GM12892 (cell line): ENCODE measurements around the gene STEAP2.

Experiments
- DNase-seq: peaks from one replicate; pipeline ENCODE4 v3.0.0; 2011; ENCODE audit not compliant: insufficient read length
- FAIRE-seq: peaks from 2 replicates; lab custom pipeline; 2011; peaks lifted over from hg19 to GRCh38; lab: Jason Lieb, UNC
- POLR2A ChIP-seq: IDR thresholded peaks from 2 replicates; pipeline ENCODE4 v1.6.1; 2011; ENCODE audit warnings: low read depth, low read length, control low read depth
- POLR2AphosphoS5 ChIP-seq: IDR thresholded peaks from 2 replicates; pipeline ENCODE4 v1.6.1; 2011; ENCODE audit warnings: low read depth, low read length, control low read depth
- TAF1 ChIP-seq: IDR thresholded peaks from 2 replicates; pipeline ENCODE4 v1.6.1; 2011; ENCODE audit warnings: low read depth, mild to moderate bottlenecking, control low read depth, low read length, borderline replicate concordance

Gene STEAP2

DNA sequence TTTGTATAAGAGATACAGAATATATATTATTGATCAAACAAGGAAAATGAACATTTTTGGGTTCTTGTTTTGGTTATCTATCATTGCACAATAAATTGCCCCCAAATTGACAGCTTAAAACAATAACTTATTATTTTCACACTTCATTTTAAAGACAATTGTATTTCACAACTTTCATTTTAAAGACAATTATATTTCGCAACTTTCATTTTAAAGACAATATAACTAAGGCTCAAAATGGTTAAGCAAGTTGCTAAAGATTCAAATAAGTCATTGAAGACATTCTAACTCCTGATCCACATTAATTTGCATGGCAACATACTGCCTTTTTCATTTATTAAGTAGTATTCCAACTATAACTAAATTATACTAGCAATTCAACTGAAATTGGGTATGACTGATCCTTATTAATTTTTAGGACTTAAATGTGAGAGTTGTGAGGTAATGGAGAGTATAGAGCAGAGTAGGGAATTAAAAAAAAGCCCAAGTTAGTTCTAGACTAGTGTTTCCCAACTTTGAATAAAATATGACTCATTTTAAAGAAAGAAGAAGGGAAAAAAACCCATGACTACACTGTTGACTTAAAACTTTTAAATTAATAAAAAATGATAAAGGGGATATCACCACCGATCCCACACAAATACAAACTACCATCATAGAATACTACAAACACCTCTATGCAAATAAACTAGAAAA, 9.9 kb upstream of the STEAP2 start:
- FAIRE-seq: no peak
- no peak for TF ChIP-seq TAF1
- no peak for TF ChIP-seq POLR2AphosphoS5
- no peak for TF ChIP-seq POLR2A

DNA sequence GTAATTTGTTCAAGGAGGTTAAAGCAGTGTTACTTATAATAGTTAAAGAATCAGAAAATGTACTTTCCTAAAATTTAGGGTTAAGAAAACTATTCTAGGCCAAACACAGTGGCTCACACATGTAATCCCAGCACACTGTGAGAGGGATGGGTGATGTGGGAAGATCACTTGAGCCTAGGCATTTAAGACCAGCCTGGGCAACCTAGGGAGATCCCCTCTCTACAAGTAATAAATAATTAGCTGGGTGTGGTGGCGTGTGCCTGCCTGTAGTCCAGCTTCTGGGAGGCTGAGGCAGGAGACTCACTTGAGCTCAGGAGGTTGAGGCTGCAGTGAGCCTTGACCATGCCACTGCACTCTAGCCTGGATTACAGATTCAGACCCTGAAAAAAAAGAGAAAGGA, 3.6 kb upstream of the STEAP2 start:
- TF ChIP-seq POLR2A: no peak
- TF ChIP-seq TAF1: no peak
- TF ChIP-seq POLR2AphosphoS5: no peak
- no peak for DNase-seq
- FAIRE-seq: no peak

More for the DNA sequence above, 9.9 kb upstream of the STEAP2 start:
- no peak for DNase-seq

DNA sequence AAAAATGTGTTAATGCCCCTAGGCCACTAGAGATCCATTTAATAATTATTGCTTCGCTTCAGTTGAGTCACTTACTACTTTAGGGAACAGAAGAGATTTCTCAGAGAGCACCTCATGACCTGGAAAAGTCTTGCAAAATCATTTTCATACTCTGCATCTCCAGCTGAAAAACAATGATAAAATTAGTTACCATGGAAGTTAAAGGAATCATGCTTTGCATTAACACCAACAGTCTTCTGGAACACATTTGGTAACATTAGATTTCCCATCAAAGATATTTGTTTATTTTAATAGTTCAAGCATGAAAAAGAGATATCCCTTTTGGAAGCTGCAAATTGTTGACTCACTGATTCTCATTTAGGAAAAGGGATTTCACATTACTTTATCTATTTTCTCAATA, 1.8 kb upstream of the STEAP2 start:
- TF ChIP-seq POLR2A (no peak), TAF1 (no peak), POLR2AphosphoS5 (no peak)
- FAIRE-seq (no peak), DNase-seq (no peak)

DNA sequence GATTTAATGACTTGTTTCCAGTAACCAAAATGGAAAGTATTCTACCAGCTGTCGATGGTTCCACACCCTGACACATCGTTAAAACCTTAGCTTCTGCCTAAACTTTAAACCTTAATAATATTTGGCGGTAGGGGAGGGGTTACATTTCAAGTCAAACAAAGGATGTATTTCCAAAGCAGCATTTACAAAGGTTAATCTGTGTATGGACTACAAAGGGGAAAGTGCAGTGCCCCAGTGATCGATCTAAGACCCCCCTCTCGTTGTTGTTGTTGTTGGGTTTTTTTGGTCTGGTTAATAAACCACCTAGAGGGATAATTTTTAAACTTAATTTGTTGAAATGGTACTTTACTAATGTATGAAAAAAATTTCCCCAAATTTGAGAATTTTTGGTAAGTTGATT, 1.1 kb upstream of the STEAP2 start:
- DNase-seq (no peak), FAIRE-seq (no peak)
- TF ChIP-seq TAF1: no peak
- no peak for TF ChIP-seq POLR2A
- TF ChIP-seq POLR2AphosphoS5: no peak

DNA sequence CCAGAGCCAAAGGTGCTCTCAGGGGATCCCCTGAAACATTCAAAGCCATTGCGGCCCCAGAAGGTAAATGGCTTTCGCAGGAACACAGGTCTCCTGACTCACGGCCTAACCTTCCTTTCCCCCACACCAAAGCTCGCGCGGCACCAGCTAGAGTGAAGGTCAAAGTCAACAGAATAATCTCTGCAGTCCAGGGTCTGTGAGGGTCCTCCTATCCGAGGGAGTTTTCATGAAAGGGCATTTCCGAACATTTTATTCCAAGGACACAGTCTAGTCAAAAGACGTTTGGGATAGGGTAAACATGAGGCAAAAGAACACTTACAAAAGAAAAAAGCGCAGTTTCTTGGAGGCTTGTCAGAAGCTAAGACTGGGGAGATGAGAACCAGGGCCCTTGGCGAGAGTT, 559 bp upstream of the STEAP2 start:
- TF ChIP-seq POLR2AphosphoS5 (no peak), TAF1 (no peak), POLR2A (no peak)
- FAIRE-seq: no peak

DNA sequence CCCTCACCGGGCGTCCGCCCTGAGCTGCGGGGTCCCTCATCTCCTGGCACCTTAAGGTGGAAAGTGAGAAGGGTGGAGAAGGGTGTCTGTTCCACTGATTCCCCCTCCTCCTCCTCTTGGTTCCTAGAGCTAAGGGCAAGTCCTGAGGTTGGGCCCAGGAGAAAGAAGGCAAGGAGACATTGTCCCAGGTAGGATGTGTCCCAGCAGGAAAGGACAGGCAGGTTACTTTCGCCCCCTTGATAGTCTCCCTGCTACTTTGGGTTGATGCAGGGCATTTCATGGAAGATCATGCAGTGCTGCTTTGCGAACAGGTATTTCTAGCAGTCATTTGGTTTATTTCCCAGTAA, 582 bp downstream of the STEAP2 start:
- DNase-seq (no peak), FAIRE-seq (no peak)
- TF ChIP-seq TAF1 (no peak), POLR2AphosphoS5 (no peak), POLR2A (no peak)

More for the DNA sequence above, 559 bp upstream of the STEAP2 start:
- DNase-seq: no peak

DNA sequence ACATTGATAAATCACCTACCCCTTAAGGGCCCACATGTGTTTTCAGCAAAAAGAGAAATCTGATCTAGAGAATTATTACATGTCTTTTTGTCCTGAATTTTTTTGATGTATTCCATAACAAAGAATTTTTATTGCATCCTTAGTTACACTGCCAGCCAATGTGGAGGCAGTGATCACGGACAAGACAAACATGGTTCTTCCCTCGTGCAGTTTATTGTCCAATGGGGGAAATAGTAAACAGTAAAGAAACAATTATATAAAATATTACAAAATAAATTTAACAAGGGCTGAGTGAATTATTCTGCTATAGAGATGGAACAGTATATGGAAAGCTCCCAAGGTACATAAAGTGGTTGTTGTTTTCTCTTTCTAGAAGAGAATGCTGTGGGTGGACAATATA, 2.0 kb downstream of the STEAP2 start:
- FAIRE-seq (no peak), DNase-seq (no peak)
- TF ChIP-seq POLR2AphosphoS5: no peak
- no peak for TF ChIP-seq TAF1
- TF ChIP-seq POLR2A: no peak

DNA sequence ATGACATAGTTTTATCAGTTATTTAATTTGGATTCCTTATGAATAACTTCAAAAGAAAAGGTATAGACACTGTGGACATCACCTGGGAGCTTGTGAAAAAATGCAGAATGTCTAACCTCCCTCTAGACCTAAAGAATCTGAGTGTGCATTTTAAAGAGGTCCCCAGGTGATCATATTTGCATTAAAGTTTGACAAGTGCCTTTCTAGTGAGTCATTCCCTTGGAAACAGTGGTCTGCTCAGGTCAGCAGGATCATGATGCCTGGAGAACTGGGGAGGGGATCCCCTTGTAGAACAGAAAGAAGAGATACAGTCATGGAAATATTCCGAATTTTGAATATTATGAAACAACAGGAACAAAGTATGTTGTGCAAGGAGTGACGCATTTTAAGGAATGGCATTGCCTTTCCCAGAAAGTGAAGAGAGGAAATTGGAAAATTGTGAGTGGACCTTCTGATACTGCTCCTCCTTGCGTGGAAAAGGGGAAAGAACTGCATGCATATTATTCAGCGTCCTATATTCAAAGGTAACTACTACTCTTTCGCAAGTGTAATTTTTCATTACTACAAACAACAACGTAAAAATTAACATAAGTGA, 4.6 kb downstream of the STEAP2 start:
- FAIRE-seq (no peak), DNase-seq (no peak)
- TF ChIP-seq POLR2A (no peak), POLR2AphosphoS5 (no peak), TAF1 (no peak)

DNA sequence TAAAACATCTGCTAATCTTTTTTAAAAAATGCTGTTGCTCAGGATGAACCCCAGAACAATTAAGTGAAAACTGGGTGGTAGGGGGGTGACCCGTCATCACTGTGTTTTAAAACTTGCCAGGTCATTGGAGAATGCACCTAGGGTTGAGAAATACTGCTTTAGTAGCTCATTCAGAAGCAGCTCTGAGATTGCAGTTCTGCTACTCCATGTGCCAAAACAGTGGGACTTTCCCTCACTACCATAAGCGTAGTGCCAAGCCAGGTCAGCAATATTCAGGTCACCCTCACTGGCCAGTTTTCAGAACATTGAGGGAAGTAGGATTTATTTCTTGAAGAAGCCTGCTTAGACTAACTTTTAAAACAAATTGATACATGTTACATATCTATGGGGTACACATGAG, 5.2 kb downstream of the STEAP2 start:
- no peak for FAIRE-seq
- TF ChIP-seq POLR2A: no peak
- TF ChIP-seq TAF1: no peak
- no peak for TF ChIP-seq POLR2AphosphoS5
- DNase-seq: no peak

DNA sequence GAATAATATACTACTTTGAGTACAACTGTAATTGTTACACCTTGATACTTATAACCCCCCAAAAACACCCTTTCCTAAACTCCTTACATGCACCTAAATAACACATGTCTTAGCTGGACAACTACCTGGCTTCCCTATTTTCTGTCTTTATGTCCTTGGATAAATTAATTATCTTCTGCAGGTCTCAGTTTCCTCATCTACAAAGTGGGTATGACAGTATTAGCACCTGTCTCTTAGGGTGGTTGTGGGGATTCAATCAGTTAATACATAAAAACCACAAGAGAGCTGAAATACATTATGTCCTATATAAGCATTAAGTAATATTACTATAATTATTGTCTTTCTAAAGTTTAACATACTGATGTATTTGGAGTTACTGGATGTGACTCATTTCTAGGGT, 10.8 kb downstream of the STEAP2 start:
- DNase-seq (no peak), FAIRE-seq (no peak)
- TF ChIP-seq POLR2AphosphoS5 (no peak), TAF1 (no peak), POLR2A (no peak)

DNA sequence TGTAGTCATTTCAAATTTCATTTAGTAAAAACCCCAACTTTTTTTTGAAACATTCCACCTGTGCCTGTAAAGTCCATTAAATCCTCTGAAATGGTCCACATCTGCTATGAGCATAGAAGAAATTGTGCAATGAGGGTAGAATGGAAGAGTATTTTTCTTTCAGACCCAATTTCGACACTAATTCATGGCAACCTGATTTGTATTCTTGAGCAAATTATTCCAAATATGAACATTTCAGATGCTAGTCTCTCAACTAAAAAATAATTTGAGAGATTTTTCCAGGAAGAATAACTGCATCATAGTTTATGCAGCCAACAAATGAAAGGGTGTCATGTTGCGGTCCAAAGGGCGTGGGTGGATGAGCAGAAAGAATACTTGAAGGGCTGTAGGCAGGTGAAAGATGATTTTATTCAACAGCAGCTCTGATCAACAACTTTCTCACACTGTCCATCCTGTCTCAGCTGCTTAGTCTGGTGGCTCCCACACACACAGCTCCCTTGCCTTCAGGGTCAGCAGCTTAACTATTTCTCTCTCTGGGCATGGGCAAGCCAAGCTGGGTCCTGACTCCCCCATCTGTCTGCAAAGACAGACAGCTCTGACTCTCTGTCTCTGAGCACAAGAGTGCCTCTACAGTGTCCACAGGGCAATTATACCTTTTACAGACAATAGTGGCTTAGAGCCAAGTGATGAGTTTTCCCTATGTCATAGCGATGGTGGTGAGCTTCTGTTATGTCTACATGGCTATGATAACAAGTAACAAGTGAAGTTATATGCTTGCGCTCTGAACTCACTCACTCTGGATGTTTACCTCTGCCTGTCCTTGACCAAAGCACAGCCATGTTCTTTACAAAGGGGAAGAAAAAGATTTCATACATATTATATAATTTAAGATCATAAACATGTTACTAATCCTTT, 11.5 kb downstream of the STEAP2 start:
- DNase-seq (no peak), FAIRE-seq (no peak)
- TF ChIP-seq POLR2A: no peak
- TF ChIP-seq TAF1: no peak
- no peak for TF ChIP-seq POLR2AphosphoS5
